Activated CD8-positive, alpha-beta memory T cell treated with anti-CD3 and anti-CD28 coated beads for 48 hours (primary cell): ENCODE results near the gene KCNJ6.

ENCODE experiments used
- DNase-seq, 3 experiments: peaks; one replicate each; pipeline ENCODE4 v3.0.0-alpha.2; 2020; ENCODE audit warnings: low read depth in 2 of 3, low spot score in 2 of 3

Gene KCNJ6

GRCh38 chr21:37868446-37869295 is 47.6 kb downstream of the KCNJ6 start:
- DNase-seq = no peak

- no peak for DNase-seq
These were observed 50.2 kb downstream of the KCNJ6 start for GRCh38 chr21:37866027-37866426.

- no peak for DNase-seq
These were observed 51.1 kb downstream of the KCNJ6 start for GRCh38 chr21:37865156-37865555.

- DNase-seq = no peak
These were observed 52.4 kb downstream of the KCNJ6 start for GRCh38 chr21:37863842-37864241.

GRCh38 chr21:37862536-37862935 is 53.7 kb downstream of the KCNJ6 start:
- DNase-seq = no peak

GRCh38 chr21:37861561-37861960 is 54.7 kb downstream of the KCNJ6 start:
- no peak for DNase-seq

- DNase-seq = no peak
These were observed 55.8 kb downstream of the KCNJ6 start for GRCh38 chr21:37860416-37860815.

GRCh38 chr21:37855647-37856625 is 60.3 kb downstream of the KCNJ6 start:
- DNase-seq = no peak

- DNase-seq = no peak
These were observed 61.0 kb downstream of the KCNJ6 start for GRCh38 chr21:37855271-37855646.

GRCh38 chr21:37849506-37850102 is 66.7 kb downstream of the KCNJ6 start:
- DNase-seq = no peak

GRCh38 chr21:37848721-37849490 is 67.4 kb downstream of the KCNJ6 start:
- no peak for DNase-seq

GRCh38 chr21:37845535-37845934 is 70.7 kb downstream of the KCNJ6 start:
- no peak for DNase-seq

GRCh38 chr21:37843191-37843590 is 73.1 kb downstream of the KCNJ6 start:
- no peak for DNase-seq

GRCh38 chr21:37842163-37842919 is 73.9 kb downstream of the KCNJ6 start:
- DNase-seq = no peak

- DNase-seq = no peak
These were observed 78.9 kb downstream of the KCNJ6 start for GRCh38 chr21:37837381-37837780.

GRCh38 chr21:37835481-37835880 is 80.8 kb downstream of the KCNJ6 start:
- DNase-seq = no peak

- DNase-seq = no peak
These were observed 83.0 kb downstream of the KCNJ6 start for GRCh38 chr21:37833301-37833700.

GRCh38 chr21:37829447-37829846 is 86.8 kb downstream of the KCNJ6 start:
- DNase-seq = no peak

- DNase-seq = no peak
These were observed 87.3 kb downstream of the KCNJ6 start for GRCh38 chr21:37828991-37829390.

- no peak for DNase-seq
These were observed 87.7 kb downstream of the KCNJ6 start for GRCh38 chr21:37828556-37828955.
